ENCODE measurements around the gene CHADL.
"Not testable (repeated sequence)": the region's sequence is repeated elsewhere in the genome, so short reads cannot be mapped to it uniquely, and the experiment has no call there.

Gene CHADL

GRCh38 chr22:41181349-41182241 is 59.1 kb downstream of the CHADL start:
- DNase-seq (ENCODE audit: low read depth): peak; percentile 54

GRCh38 chr22:41180926-41181325 is 59.8 kb downstream of the CHADL start:
- no peak for DNase-seq (ENCODE audit: low read depth)

GRCh38 chr22:41180362-41180761 is 60.4 kb downstream of the CHADL start:
- DNase-seq (ENCODE audit: low read depth): not testable (repeated sequence)
